T47D (cell line): Measurements from ENCODE around the gene EMC1.

Experiments used
- DNase-seq, 2 experiments: peaks; one replicate each; pipeline versions ENCODE4 v3.0.0 to v3.0.0-alpha.2; 2011 to 2012; ENCODE audit warnings: low read depth in 1 of 2, low spot score in 1 of 2
- JUND ChIP-seq: IDR thresholded peaks from 2 replicates; pipeline ENCODE4 v1.6.1; 2012; ENCODE audit warnings: low read depth
- in situ Hi-C: cut with HindIII; loops from 2 replicates; pipeline ENCODE4 v1.10.0; 2016; ENCODE audit warnings: low sequenced_read_pairs, low pct_unique_long_range_greater_than_20kb

EMC1 gene

GRCh38 chr1:19204446-19205266, 46.7 kb downstream of the EMC1 start:
- TF ChIP-seq JUND, result no peak
- in situ Hi-C loops, result no loop called here
- DNase-seq, result no peak

DNA sequence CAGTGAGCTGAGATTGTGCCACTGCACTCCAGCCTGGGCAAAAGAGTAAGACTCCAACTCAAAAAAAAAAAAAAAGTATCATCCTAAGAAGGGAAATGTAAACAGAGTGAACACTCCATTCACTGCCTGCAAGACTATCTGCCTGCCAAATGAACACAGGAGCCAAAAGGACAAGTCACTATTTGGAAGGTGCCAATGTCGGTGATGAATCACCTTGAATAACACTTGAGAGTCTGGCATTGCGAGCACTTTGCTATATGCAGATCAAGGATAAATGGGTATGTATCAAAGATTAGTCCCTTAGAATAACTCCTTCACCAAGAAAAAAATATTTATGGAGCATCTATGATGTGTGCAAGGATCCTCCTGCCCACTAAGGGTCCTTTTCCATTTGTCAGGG, 47.9 kb downstream of the EMC1 start:
- TF ChIP-seq JUND, result no peak
- in situ Hi-C loops, result no loop called here
- DNase-seq, result peak in 1 of 2 experiments; percentile 7

DNA sequence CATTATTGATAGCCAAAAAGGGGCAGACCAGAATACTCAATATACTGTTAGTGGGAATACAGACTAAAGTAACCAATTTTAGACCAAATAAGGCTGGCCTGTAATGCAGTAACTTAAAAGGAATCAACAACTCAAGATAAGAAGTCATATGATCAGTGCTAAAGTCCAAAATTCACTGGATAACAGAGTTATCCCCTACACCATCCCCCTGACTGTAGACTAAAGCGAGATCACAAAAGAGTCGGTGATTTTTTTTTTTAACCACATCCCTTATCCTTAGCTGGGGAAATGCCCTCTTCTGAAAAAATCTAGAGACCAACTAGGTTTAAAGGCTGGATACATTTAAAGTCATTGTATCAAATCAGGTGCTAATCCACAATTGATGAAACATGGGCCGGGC, 48.9 kb downstream of the EMC1 start:
- no peak for DNase-seq
- TF ChIP-seq JUND, result no peak
- in situ Hi-C loops, result no loop called here

GRCh38 chr1:19199969-19200604, 51.2 kb downstream of the EMC1 start:
- no peak for TF ChIP-seq JUND
- in situ Hi-C loops, result no loop called here
- DNase-seq, result no peak

DNA sequence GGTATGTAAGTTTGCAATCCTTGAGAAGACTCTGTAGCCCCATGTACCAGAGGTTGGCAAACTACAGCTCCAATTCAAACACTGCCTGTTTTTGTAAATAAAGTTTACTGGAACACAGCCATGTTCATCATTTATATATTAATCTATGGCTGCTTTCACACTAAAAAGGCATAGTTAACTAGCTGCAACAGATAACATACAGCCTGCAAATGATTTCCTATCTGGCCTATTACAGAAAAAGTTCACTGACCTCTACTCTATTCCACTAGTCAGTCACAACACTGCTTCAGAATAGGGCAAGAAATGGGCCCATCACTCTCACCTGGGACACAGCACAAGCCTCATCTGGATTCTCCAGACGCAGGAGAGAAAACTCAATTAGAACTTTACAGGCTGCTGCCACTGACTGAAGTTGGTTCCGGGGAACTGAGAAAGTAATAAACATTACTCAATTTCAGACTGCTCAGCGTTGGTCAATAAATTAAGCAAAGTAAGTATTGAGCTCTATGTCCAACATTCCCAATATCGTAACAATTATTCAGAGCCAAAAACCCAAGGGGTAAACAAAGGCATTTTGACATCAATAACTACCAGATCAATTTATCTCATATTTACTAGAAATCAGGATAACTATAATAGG, 51.9 kb downstream of the EMC1 start:
- in situ Hi-C loops, result no loop called here
- TF ChIP-seq JUND, result no peak
- no peak for DNase-seq

DNA sequence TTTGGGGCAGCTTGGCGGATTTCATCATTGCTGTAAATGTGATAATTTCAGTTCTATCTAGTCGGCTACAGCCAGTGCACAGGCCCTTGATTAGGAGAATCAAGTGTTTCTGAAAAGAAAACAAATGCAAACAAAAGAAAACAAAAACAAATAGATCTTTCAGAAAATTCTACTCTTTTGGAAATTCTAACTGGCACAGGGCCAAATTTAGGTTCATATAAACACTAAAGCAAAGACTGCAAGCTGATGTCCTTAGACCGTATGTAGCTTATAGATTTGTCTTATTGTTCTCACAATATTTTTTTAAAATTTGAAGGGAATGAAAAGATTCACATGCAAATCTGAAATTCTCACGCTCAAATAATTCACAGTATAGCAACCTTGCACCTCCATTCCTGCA, 52.5 kb downstream of the EMC1 start:
- DNase-seq, result no peak
- in situ Hi-C loops, result no loop called here
- no peak for TF ChIP-seq JUND

DNA sequence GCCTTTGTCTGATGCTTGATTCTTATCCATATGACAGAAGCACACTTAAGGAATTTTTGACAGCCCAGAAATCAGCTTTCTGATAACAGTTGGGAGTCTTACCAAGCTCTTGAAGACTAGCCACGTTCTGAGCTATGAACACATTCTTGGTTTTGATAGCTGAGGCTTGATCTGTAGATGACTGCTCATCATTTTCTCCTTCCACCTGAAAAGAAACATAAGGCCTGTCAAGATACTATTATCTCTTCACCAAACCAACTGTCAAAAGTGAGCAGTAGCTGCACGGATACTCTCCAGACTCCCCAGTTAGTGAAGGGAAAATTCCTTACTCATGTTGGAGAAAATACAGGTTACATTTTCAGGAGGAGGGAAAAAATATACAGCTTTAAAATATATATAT, 53.5 kb downstream of the EMC1 start:
- DNase-seq, result no peak
- in situ Hi-C loops, result no loop called here
- TF ChIP-seq JUND, result no peak

DNA sequence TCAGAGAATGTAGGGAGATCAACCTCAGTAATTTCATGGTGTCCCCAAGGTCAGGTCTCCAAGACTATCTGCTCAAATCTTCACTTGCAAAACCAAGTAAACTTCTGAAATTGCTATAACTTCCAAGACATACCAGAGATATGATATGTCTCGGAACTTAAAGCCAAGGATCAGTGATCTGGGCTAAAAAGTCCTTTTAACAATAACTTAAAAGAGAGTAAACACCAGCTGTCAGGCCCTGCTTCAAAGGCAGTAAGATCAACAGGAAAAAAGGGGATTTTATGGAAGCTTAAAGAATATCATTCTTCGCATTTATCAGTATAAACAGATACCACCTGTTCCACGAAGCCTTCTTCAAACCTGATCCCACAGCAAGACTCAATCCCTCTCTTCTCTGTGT, 55.0 kb downstream of the EMC1 start:
- no peak for TF ChIP-seq JUND
- in situ Hi-C loops, result no loop called here
- DNase-seq, result no peak

- TF ChIP-seq JUND, result no peak
- in situ Hi-C loops, result no loop called here
- DNase-seq, result no peak
Measured at GRCh38 chr1:19193004-19193403, 58.3 kb downstream of the EMC1 start.

DNA sequence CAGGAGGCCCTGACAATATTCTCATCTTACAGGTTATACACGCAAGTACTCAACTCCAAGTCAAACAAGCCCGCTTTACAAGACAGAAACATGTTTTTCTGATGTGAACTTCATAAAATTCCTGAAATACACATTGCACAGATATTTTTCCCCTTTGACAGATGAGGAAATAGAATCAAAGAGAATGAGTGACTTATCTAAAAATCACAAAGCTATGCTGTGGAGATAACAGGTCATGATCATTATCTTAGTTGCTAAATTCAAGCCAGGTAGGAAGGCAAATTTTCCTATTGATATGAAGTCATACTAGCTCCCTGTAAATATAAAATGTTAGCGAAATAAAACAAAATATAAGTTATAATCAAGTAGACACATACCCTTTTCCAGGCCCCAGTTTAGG, 59.5 kb downstream of the EMC1 start:
- DNase-seq, result no peak
- no peak for TF ChIP-seq JUND

GRCh38 chr1:19190468-19190867, 60.9 kb downstream of the EMC1 start:
- in situ Hi-C loops, result no loop called here
- no peak for DNase-seq
- no peak for TF ChIP-seq JUND

More for the DNA sequence above, 59.5 kb downstream of the EMC1 start:
- in situ Hi-C loops, result no loop called here

GRCh38 chr1:19189270-19189669, 62.1 kb downstream of the EMC1 start:
- in situ Hi-C loops, result no loop called here
- TF ChIP-seq JUND, result no peak
- no peak for DNase-seq

DNA sequence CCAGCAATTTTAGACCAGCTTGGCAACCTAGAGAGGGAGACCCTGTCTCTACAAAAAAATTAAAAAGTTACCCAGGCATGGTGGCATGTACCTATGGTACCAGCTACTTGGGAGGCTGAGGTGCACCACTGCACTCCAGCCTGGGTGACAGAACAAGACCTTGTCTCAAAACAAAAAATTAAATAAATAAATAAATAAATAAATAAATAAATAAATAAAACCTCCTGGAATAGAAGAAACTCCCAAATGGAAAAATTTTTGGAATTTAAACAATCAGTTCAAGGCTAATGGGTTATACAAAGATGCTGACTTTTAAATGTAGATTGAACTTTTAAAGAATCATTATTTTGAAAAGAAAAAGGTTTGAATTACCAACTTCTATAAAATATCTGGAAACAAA, 63.5 kb downstream of the EMC1 start:
- in situ Hi-C loops, result no loop called here
- no peak for DNase-seq
- no peak for TF ChIP-seq JUND
